H1 (cell line): Measurements from ENCODE around the gene PPP1R10. TPM values are rescaled to one million over a fixed set of nuclear protein-coding genes. Genes with fewer than 3 reads are reported as not detected.

Source experiments
- CTCF ChIA-PET: fragments of 300-600 bp; sonication (Branson Sonifier 250); formaldehyde crosslinking; loops from one replicate; lab custom pipeline; 2021; ENCODE audit not compliant: partially characterized antibody; lab: Charles Lee
- POLR2A ChIA-PET: fragments of 300-600 bp; sonication (Branson Sonifier 250); formaldehyde crosslinking; loops from one replicate; lab custom pipeline; 2021; ENCODE audit warnings: inconsistent platforms; ENCODE audit not compliant: partially characterized antibody; lab: Charles Lee
- DNase-seq, 2 experiments: peaks; one replicate each; pipeline versions ENCODE4 v3.0.0 to v3.0.0-alpha.2; 2010 to 2022; ENCODE audit warnings: low spot score in 2 of 2, low read depth in 1 of 2, mixed read lengths in 1 of 2
- FAIRE-seq: peaks from 2 replicates; lab custom pipeline; 2011; peaks lifted over from hg19 to GRCh38; lab: Jason Lieb, UNC
- H2AFZ ChIP-seq: 2 replicates; pipeline ENCODE4 v1.8.1; 2012; ENCODE audit warnings: low read length, inconsistent platforms
- H2AK5ac ChIP-seq: 2 replicates; pipeline ENCODE4 v1.6.1; 2013; ENCODE audit warnings: low read depth, low read length
- H2BK120ac ChIP-seq: replicated peaks from 2 replicates; pipeline ENCODE3; 2013; ENCODE audit warnings: low read depth, low read length, inconsistent platforms
- H2BK12ac ChIP-seq: 2 replicates; pipeline ENCODE4 v1.6.1; 2013; ENCODE audit warnings: low read depth, low read length
- H2BK15ac ChIP-seq: 2 replicates; pipeline ENCODE4 v1.6.1; 2013; ENCODE audit warnings: low read length
- H2BK20ac ChIP-seq: 2 replicates; pipeline ENCODE4 v1.6.1; 2013; ENCODE audit warnings: low read length
- H2BK5ac ChIP-seq: 2 replicates; pipeline ENCODE4 v1.6.1; 2013; ENCODE audit warnings: low read depth, low read length
- H3K14ac ChIP-seq: 2 replicates; pipeline ENCODE4 v1.6.1; 2013; ENCODE audit warnings: inconsistent platforms; ENCODE audit not compliant: insufficient read length
- H3K18ac ChIP-seq: 2 replicates; pipeline ENCODE4 v1.6.1; 2013; ENCODE audit warnings: low read length; ENCODE audit errors: extremely low read depth
- H3K23ac ChIP-seq: 2 replicates; pipeline ENCODE4 v1.6.1; 2013; ENCODE audit warnings: inconsistent platforms; ENCODE audit not compliant: insufficient read length
- H3K23me2 ChIP-seq: 2 replicates; pipeline ENCODE4 v1.6.1; 2013; ENCODE audit warnings: low read depth, low read length
- H3K27ac ChIP-seq: 2 replicates; pipeline ENCODE4 v1.6.1; 2011; ENCODE audit warnings: low read depth, low read length, inconsistent platforms
- H3K27me3 ChIP-seq, 4 experiments: replicated peaks in 1 of 4; 1 replicate in 1 of 4; 2 replicates in 3 of 4; pipeline versions ENCODE4 v1.6.1 to v1.8.1; 2011 to 2013; ENCODE audit warnings: low read length in 3 of 4, mild to moderate bottlenecking in 3 of 4, inconsistent platforms in 2 of 4, mixed read lengths in 2 of 4, moderate library complexity in 1 of 4; ENCODE audit not compliant: control insufficient read depth in 3 of 4, insufficient read depth in 3 of 4; ENCODE audit errors: extremely low read depth in 1 of 4
- H3K36me3 ChIP-seq, 4 experiments: 2 replicates each; pipeline versions ENCODE4 v1.6.1 to v1.8.1; 2011 to 2013; ENCODE audit warnings: mild to moderate bottlenecking in 4 of 4, low read length in 3 of 4, moderate library complexity in 2 of 4, control low read depth in 1 of 4, inconsistent platforms in 1 of 4; ENCODE audit not compliant: insufficient read depth in 4 of 4, control insufficient read depth in 2 of 4
- H3K4ac ChIP-seq: replicated peaks from 2 replicates; pipeline ENCODE3; 2013; ENCODE audit warnings: low read length, low read depth, mixed read lengths, inconsistent platforms; ENCODE audit not compliant: insufficient read length
- H3K4me1 ChIP-seq, 4 experiments: replicated peaks in 1 of 4; 1 replicate in 1 of 4; 2 replicates in 3 of 4; pipeline versions ENCODE4 v1.6.1 to v1.8.1; 2011 to 2013; ENCODE audit warnings: low read length in 3 of 4, inconsistent platforms in 2 of 4, mixed read lengths in 1 of 4; ENCODE audit not compliant: insufficient read depth in 4 of 4, control insufficient read depth in 3 of 4
- H3K4me2 ChIP-seq, 2 experiments: 2 replicates each; pipeline versions ENCODE4 v1.6.1 to v1.8.1; 2011 to 2013; ENCODE audit warnings: low read depth in 2 of 2, low read length in 2 of 2, control low read depth in 1 of 2, inconsistent platforms in 1 of 2, mild to moderate bottlenecking in 1 of 2; ENCODE audit not compliant: insufficient read depth in 1 of 2
- H3K4me3 ChIP-seq, 4 experiments: fragments of 200-600, 300-600 bp in 1 of 4; sonication (generic), shearing (Covaris generic), sonication (Bioruptor Twin) in 1 of 4; 2 replicates each; pipeline versions ENCODE4 v1.5.1 to v1.8.1; 2011 to 2016; ENCODE audit warnings: low read length in 4 of 4, low read depth in 3 of 4, control low read depth in 2 of 4, inconsistent platforms in 2 of 4, mild to moderate bottlenecking in 2 of 4, mixed read lengths in 1 of 4, moderate library complexity in 1 of 4; ENCODE audit not compliant: insufficient read depth in 2 of 4; ENCODE audit errors: extremely low read depth in 1 of 4
- H3K56ac ChIP-seq: replicated peaks from 2 replicates; pipeline ENCODE3; 2013; ENCODE audit warnings: low read depth, mild to moderate bottlenecking, mixed read lengths, low read length, inconsistent platforms; ENCODE audit not compliant: insufficient read length
- H3K79me1 ChIP-seq: 2 replicates; pipeline ENCODE4 v1.6.1; 2013; ENCODE audit warnings: low read depth, low read length, control low read depth
- H3K79me2 ChIP-seq, 2 experiments: 2 replicates each; pipeline versions ENCODE4 v1.6.1 to v1.8.1; 2012 to 2013; ENCODE audit warnings: low read length in 2 of 2, mild to moderate bottlenecking in 2 of 2, inconsistent platforms in 1 of 2; ENCODE audit not compliant: insufficient read depth in 2 of 2, control insufficient read depth in 1 of 2
- H3K9ac ChIP-seq, 4 experiments: replicated peaks in 1 of 4; 1 replicate in 1 of 4; 2 replicates in 3 of 4; pipeline versions ENCODE4 v1.6.1 to v1.8.1; 2011 to 2013; ENCODE audit warnings: low read depth in 3 of 4, low read length in 3 of 4, control low read depth in 2 of 4, mild to moderate bottlenecking in 2 of 4, moderate library complexity in 2 of 4, inconsistent platforms in 1 of 4; ENCODE audit errors: extremely low read depth in 1 of 4
- H3K9me3 ChIP-seq, 2 experiments: 2 replicates each; pipeline versions ENCODE4 v1.6.1 to v1.8.1; 2012 to 2013; ENCODE audit warnings: mild to moderate bottlenecking in 2 of 2, moderate library complexity in 2 of 2, control low read depth in 1 of 2, inconsistent platforms in 1 of 2, low read depth in 1 of 2, low read length in 1 of 2, mixed read lengths in 1 of 2; ENCODE audit not compliant: insufficient read depth in 2 of 2
- H4K20me1 ChIP-seq, 2 experiments: replicated peaks in 1 of 2; 2 replicates each; pipeline versions ENCODE3 to v1.8.1; 2011 to 2013; ENCODE audit warnings: inconsistent platforms in 2 of 2, low read length in 2 of 2, mild to moderate bottlenecking in 1 of 2; ENCODE audit not compliant: insufficient read depth in 2 of 2, control insufficient read depth in 1 of 2
- H4K5ac ChIP-seq: 2 replicates; pipeline ENCODE4 v1.6.1; 2013; ENCODE audit warnings: low read length, low read depth, mixed read lengths, inconsistent platforms; ENCODE audit not compliant: insufficient read length
- H4K8ac ChIP-seq: 2 replicates; pipeline ENCODE4 v1.8.0; 2013; ENCODE audit warnings: mild to moderate bottlenecking, moderate library complexity, low read length, inconsistent platforms; ENCODE audit not compliant: insufficient read depth; ENCODE audit errors: extremely low read depth
- H4K91ac ChIP-seq: replicated peaks from 2 replicates; pipeline ENCODE3; 2013; ENCODE audit warnings: low read length, mixed read lengths, inconsistent platforms; ENCODE audit not compliant: insufficient read length
- CBX8 ChIP-seq: fragments of 300-800, 300-1000 bp; sonication (generic); IDR thresholded peaks from 2 replicates; pipeline ENCODE4 v1.7.1; 2016; ENCODE audit warnings: low read depth, low read length, borderline replicate concordance
- NANOG ChIP-seq: IDR thresholded peaks from 2 replicates; pipeline ENCODE4 v1.6.1; 2011; ENCODE audit warnings: low read length, low read depth, mild to moderate bottlenecking, inconsistent platforms; ENCODE audit not compliant: insufficient read depth, poor library complexity, severe bottlenecking
- RXRA ChIP-seq: IDR thresholded peaks from 2 replicates; pipeline ENCODE4 v1.6.1; 2011; ENCODE audit warnings: low read depth, mild to moderate bottlenecking, low read length, moderate library complexity; ENCODE audit not compliant: insufficient read depth
- SRF ChIP-seq: IDR thresholded peaks from 2 replicates; pipeline ENCODE4 v1.6.1; 2011; ENCODE audit warnings: mild to moderate bottlenecking, low read depth, low read length, moderate library complexity
- WGBS, 2 experiments: shearing (Covaris generic) in 1 of 2; methylation state at CpG; one replicate each; pipeline versions ENCODE4 v1.1.6 to v1.1.7; 2013 to 2015; ENCODE audit warnings: low lambda C conversion rate in 2 of 2, mixed read lengths in 2 of 2, inconsistent platforms in 1 of 2, low coverage in 1 of 2, missing lambda C conversion rate in 1 of 2; ENCODE audit not compliant: insufficient replicate concordance in 2 of 2, insufficient coverage in 1 of 2, insufficient read length in 1 of 2; ENCODE audit errors: extremely low coverage in 1 of 2, missing lambda C conversion rate in 1 of 2; 5-methylcytosine and 5-hydroxymethylcytosine counted together
- polyA plus RNA-seq, 7 experiments: library from polyadenylated mRNA; depleted of rRNA in 3 of 7; stranded (reverse) in 5 of 7; unstranded in 2 of 7; fragments of >200 nt in 5 of 7; fragments of 200-250 nt in 2 of 7; gene quantifications; 1 replicate in 5 of 7; 2 replicates in 1 of 7; 4 replicates in 1 of 7; pipeline versions ENCODE4 v1.2.1 to v1.2.3, GENCODE V29; 2011 to 2013; ENCODE audit warnings: missing spikeins in 2 of 7, mixed read lengths in 2 of 7
- total RNA-seq: library from RNA; stranded (reverse); fragmentation: NEBNext Ultra II Directional; extraction: Animal tissue kit (Norgen Biotek cat#: 25700); gene quantifications from 2 replicates; pipeline ENCODE4 v1.2.1, GENCODE V29; 2021

Gene PPP1R10
- total and polyA plus RNA-seq, 2 of the 8 experiments (the other 6 are each of a cell fraction or from before 2014, with no cell fraction given), result 23.9 to 89.1 TPM

DNA sequence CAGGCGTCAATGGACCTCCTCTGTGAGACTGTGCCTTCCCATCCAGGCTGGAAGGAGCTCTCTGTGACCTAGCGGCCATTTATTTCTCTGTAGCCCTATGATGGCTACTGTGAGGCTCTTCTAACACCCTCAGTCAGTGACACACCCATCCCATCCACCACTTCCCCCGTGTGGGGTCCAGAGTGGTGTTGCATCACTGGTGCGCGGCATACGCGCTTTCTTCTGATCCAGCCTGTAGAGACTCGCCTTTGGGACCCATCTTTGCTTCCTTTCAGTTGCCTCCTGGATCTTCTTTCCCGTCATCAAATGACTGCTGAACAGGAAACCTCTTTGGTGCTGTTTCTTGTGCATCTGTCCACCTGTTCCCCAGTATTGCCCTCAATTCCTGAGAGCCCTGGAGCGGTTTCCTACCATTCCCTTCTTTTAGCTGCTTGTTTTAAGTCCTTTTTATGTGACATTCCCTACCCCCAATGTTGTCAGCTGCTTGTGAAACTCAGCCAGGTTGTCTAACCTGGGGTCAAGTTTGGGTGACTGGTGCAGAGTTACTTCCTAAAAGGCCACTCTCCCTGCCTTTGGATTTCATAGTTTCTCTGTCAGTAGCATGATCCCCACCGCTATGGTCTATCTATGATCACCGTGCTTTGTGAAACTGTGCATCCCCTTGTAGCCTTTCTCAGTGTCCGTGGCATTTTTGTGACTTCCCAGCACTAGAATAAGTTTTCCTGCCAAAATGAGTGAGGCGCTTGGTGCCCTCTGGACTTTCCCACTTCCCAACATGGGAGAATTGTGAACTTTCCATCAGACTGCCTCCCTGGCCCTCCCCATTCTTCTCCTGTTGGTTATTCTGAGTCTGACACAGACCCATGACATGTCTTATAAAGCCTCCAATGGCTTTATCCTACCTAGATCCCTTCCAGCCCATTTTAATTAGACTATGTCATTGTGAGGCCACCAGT, 54.3 kb downstream of the PPP1R10 start:
- Histone ChIP-seq H2BK12ac (no peak overlapping the region), H2BK20ac (no peak overlapping the region), H3K4me3 (no peak overlapping the region), H3K9ac (no peak overlapping the region), H4K8ac (no peak overlapping the region), H3K79me1 (0 out of 2 replicates have a peak, but pooled peaks cover 1% of the 10 kb centered on the region), H2BK5ac (no peak overlapping the region), H3K23me2 (0 out of 2 replicates have a peak, but pooled peaks cover under 1% of the 10 kb centered on the region), H2AK5ac (no peak overlapping the region), H3K4ac (no peak overlapping the region), H3K56ac (no peak overlapping the region), H3K27ac (no peak overlapping the region), H4K20me1 (peaks cover 6 to 11% of the 10 kb centered on the region in 2 experiments), H3K14ac (no peak overlapping the region), H3K4me2 (no peak overlapping the region), H4K91ac (no peak overlapping the region), H3K79me2 (peaks cover 3 to 14% of the 10 kb centered on the region in 2 experiments; a peak in 3 of 4 replicates), H3K27me3 (no peaks in the 10 kb centered on the region), H3K9me3 (no peaks in the 10 kb centered on the region), H3K36me3 (peaks cover 8 to 25% (median 12%) of the 10 kb centered on the region in 4 experiments), H2BK15ac (no peak overlapping the region), H3K18ac (no peak overlapping the region), H3K23ac (no peak overlapping the region), H2BK120ac (no peak overlapping the region), H2AFZ (no peak overlapping the region), H4K5ac (no peak overlapping the region), H3K4me1 (0 out of 7 replicates have a peak, but pooled peaks cover 0 to under 1% (median 0%) of the 10 kb centered on the region in 4 experiments)
- no peak for FAIRE-seq
- WGBS, 2 experiments, result 89% methylated on average over 14 of the region's 14 CpGs; no CpG with 5 or more reads in 1 of the 2 experiments
- TF ChIP-seq SRF (no peak), RXRA (no peak), CBX8 (no peak), NANOG (no peak)
- CTCF ChIA-PET, result interaction anchor here (0.7 to 1.4 kb wide), 6 partner anchors 8 to 35 kb away, joined by 3 to 6 read pairs (median 3); partner anchors contain the start of gene ABCF1
- POLR2A ChIA-PET, result interaction anchor here (0.5 to 2.6 kb wide), 13 partner anchors 8 to 55 kb away, joined by 3 to 9 read pairs (median 3); partner anchors contain the start of genes ABCF1, MRPS18B and PPP1R10
- no peak for DNase-seq
